Activated naive CD8-positive, alpha-beta T cell treated with anti-CD3 and anti-CD28 coated beads, Interleukin-2, amount 10 ng/mL, durations not matched to agents 7 days and 5 days (primary cell): ENCODE data around the gene POMZP3. TPM values are rescaled to one million over a fixed set of nuclear protein-coding genes. Genes with fewer than 3 reads are reported as not detected.
A peak's percentile ranks its signal among the peaks of the same experiment; 100 is the strongest.
"Not testable (repeated sequence)": the region's sequence is repeated elsewhere in the genome, so short reads cannot be mapped to it uniquely, and the experiment has no call there.

Experiments
- ATAC-seq: fragments of 150-1000 bp; cut with Tn5 transposase; one replicate; pipeline ENCODE4 v1.10.0; 2021; ENCODE audit warnings: low read depth, moderate library complexity
- POLR2A ChIA-PET: fragments of 350-600 bp; sonication (Branson Sonifier 250); formaldehyde crosslinking; loops from one replicate; lab custom pipeline; 2021; ENCODE audit warnings: antibody characterized with exemption; lab: Charles Lee
- DNase-seq: peaks from one replicate; pipeline ENCODE4 v3.0.0; 2021
- H3K27ac Mint-ChIP-seq: one replicate; pipeline ENCODE4 v1.8.0; 2022; ENCODE audit warnings: mild to moderate bottlenecking, mixed read lengths
- H3K27me3 Mint-ChIP-seq: one replicate; pipeline ENCODE4 v1.8.0; 2022; ENCODE audit warnings: mild to moderate bottlenecking, moderate library complexity, mixed read lengths
- H3K36me3 Mint-ChIP-seq: one replicate; pipeline ENCODE4 v1.8.0; 2021; ENCODE audit warnings: mild to moderate bottlenecking, mixed read lengths
- H3K4me1 Mint-ChIP-seq: one replicate; pipeline ENCODE4 v1.8.0; 2021; ENCODE audit warnings: mixed read lengths
- H3K4me3 Mint-ChIP-seq: one replicate; pipeline ENCODE4 v1.8.0; 2022; ENCODE audit warnings: mild to moderate bottlenecking, moderate library complexity, mixed read lengths
- H3K9me3 Mint-ChIP-seq: one replicate; pipeline ENCODE4 v1.8.0; 2021; ENCODE audit warnings: mixed read lengths
- total RNA-seq, 2 experiments: library from RNA; stranded (reverse); gene quantifications; one replicate each; pipeline ENCODE4 v1.2.3, GENCODE V29; 2021

POMZP3 gene
- total RNA-seq, result 10 to 100 TPM; 12.7 to 13.9 TPM

GRCh38 chr7:76626989-76627642 lies at the start of gene POMZP3:
Gene POMZP3, minus strand, starts transcription at chr7:76627279. Its CDS starts 1,215 bp downstream, at chr7:76626064.
- H3K27ac Mint-ChIP-seq, result peak within 1 kb of the TSS; percentile 94
- ATAC-seq, result peak; percentile 90
- H3K9me3 Mint-ChIP-seq, POLR2A ChIA-PET, H3K27me3 Mint-ChIP-seq, H3K4me1 Mint-ChIP-seq, H3K36me3 Mint-ChIP-seq: not testable (repeated sequence)
- peak within 1 kb of the TSS; percentile 91 for H3K4me3 Mint-ChIP-seq
- DNase-seq, result peak; percentile 69

GRCh38 chr7:76675783-76676182 lies 48.7 kb upstream of the POMZP3 start:
- ATAC-seq, H3K4me3 Mint-ChIP-seq, POLR2A ChIA-PET, H3K27ac Mint-ChIP-seq, H3K4me1 Mint-ChIP-seq, DNase-seq, H3K9me3 Mint-ChIP-seq, H3K36me3 Mint-ChIP-seq, H3K27me3 Mint-ChIP-seq: not testable (repeated sequence)

- H3K4me3 Mint-ChIP-seq, H3K36me3 Mint-ChIP-seq, ATAC-seq, H3K27me3 Mint-ChIP-seq, POLR2A ChIA-PET, H3K4me1 Mint-ChIP-seq, H3K9me3 Mint-ChIP-seq, H3K27ac Mint-ChIP-seq, DNase-seq: not testable (repeated sequence)
These were observed 46.3 kb upstream of the POMZP3 start for GRCh38 chr7:76673346-76673745.

GRCh38 chr7:76659212-76659611 lies 32.1 kb upstream of the POMZP3 start:
- DNase-seq, H3K27ac Mint-ChIP-seq, H3K9me3 Mint-ChIP-seq, H3K36me3 Mint-ChIP-seq, H3K4me1 Mint-ChIP-seq, ATAC-seq, POLR2A ChIA-PET, H3K4me3 Mint-ChIP-seq: not testable (repeated sequence)
- peaks cover 10% of the 10 kb centered on the region for H3K27me3 Mint-ChIP-seq

GRCh38 chr7:76656425-76656824 lies 29.3 kb upstream of the POMZP3 start:
- H3K27ac Mint-ChIP-seq, H3K36me3 Mint-ChIP-seq, DNase-seq, ATAC-seq, H3K4me1 Mint-ChIP-seq, H3K9me3 Mint-ChIP-seq, H3K4me3 Mint-ChIP-seq, POLR2A ChIA-PET: not testable (repeated sequence)
- H3K27me3 Mint-ChIP-seq, result peaks cover 10% of the 10 kb centered on the region

GRCh38 chr7:76642620-76643019 lies 15.5 kb upstream of the POMZP3 start:
- H3K36me3 Mint-ChIP-seq, POLR2A ChIA-PET, H3K4me1 Mint-ChIP-seq: not testable (repeated sequence)

GRCh38 chr7:76637061-76637691 lies 10.1 kb upstream of the POMZP3 start:
- H3K27ac Mint-ChIP-seq, H3K27me3 Mint-ChIP-seq, H3K9me3 Mint-ChIP-seq, H3K4me3 Mint-ChIP-seq, H3K4me1 Mint-ChIP-seq, H3K36me3 Mint-ChIP-seq, DNase-seq, POLR2A ChIA-PET: not testable (repeated sequence)
- ATAC-seq, result peak; percentile 87

More at GRCh38 chr7:76642620-76643019, 15.5 kb upstream of the POMZP3 start:
- ATAC-seq, H3K27ac Mint-ChIP-seq, H3K27me3 Mint-ChIP-seq, H3K9me3 Mint-ChIP-seq, DNase-seq, H3K4me3 Mint-ChIP-seq: not testable (repeated sequence)

- H3K27me3 Mint-ChIP-seq, H3K36me3 Mint-ChIP-seq, H3K9me3 Mint-ChIP-seq, POLR2A ChIA-PET, H3K4me1 Mint-ChIP-seq: not testable (repeated sequence)
- Mint-ChIP-seq H3K27ac (peak overlapping the region; percentile 94), H3K4me3 (peak overlapping the region; percentile 87)
- ATAC-seq (peak; percentile 62), DNase-seq (peak; percentile 51)
These were observed 498 bp downstream of the POMZP3 start for GRCh38 chr7:76626581-76626980.

GRCh38 chr7:76619439-76620190 lies 7.5 kb downstream of the POMZP3 start:
- DNase-seq, H3K4me3 Mint-ChIP-seq, H3K4me1 Mint-ChIP-seq, H3K9me3 Mint-ChIP-seq, H3K27me3 Mint-ChIP-seq, H3K27ac Mint-ChIP-seq, H3K36me3 Mint-ChIP-seq, ATAC-seq, POLR2A ChIA-PET: not testable (repeated sequence)

- H3K4me1 Mint-ChIP-seq, H3K36me3 Mint-ChIP-seq, DNase-seq, H3K27ac Mint-ChIP-seq, H3K27me3 Mint-ChIP-seq, H3K4me3 Mint-ChIP-seq, H3K9me3 Mint-ChIP-seq, POLR2A ChIA-PET: not testable (repeated sequence)
- peak; percentile 30 for ATAC-seq
These were observed 13.3 kb downstream of the POMZP3 start for GRCh38 chr7:76613783-76614182.

- H3K4me3 Mint-ChIP-seq, H3K27ac Mint-ChIP-seq, H3K36me3 Mint-ChIP-seq, ATAC-seq, H3K27me3 Mint-ChIP-seq, DNase-seq, POLR2A ChIA-PET, H3K9me3 Mint-ChIP-seq: not testable (repeated sequence)
- H3K4me1 Mint-ChIP-seq, result peaks cover 11% of the 10 kb centered on the region
These were observed 14.8 kb downstream of the POMZP3 start for GRCh38 chr7:76612232-76612631.

- H3K4me1 Mint-ChIP-seq, result peaks cover 15% of the 10 kb centered on the region
- H3K27ac Mint-ChIP-seq, POLR2A ChIA-PET, H3K36me3 Mint-ChIP-seq, H3K27me3 Mint-ChIP-seq, DNase-seq, H3K9me3 Mint-ChIP-seq, H3K4me3 Mint-ChIP-seq: not testable (repeated sequence)
- ATAC-seq, result peak; percentile 20
These were observed 17.2 kb downstream of the POMZP3 start for GRCh38 chr7:76609864-76610263.

GRCh38 chr7:76608469-76608868 lies 18.6 kb downstream of the POMZP3 start:
- H3K9me3 Mint-ChIP-seq, ATAC-seq, H3K36me3 Mint-ChIP-seq, H3K27me3 Mint-ChIP-seq, H3K4me3 Mint-ChIP-seq, DNase-seq, POLR2A ChIA-PET: not testable (repeated sequence)
- peak overlapping the region; percentile 55 for H3K27ac Mint-ChIP-seq
- peaks cover 15% of the 10 kb centered on the region for H3K4me1 Mint-ChIP-seq

GRCh38 chr7:76606027-76606426 lies 21.1 kb downstream of the POMZP3 start:
- H3K27me3 Mint-ChIP-seq, H3K9me3 Mint-ChIP-seq, DNase-seq, POLR2A ChIA-PET, H3K36me3 Mint-ChIP-seq: not testable (repeated sequence)
- peak overlapping the region; percentile 74 for H3K4me3 Mint-ChIP-seq
- peaks cover 18% of the 10 kb centered on the region for H3K4me1 Mint-ChIP-seq
- peak overlapping the region; percentile 93 for H3K27ac Mint-ChIP-seq
- peak; percentile 92 for ATAC-seq
